ENCODE results near the gene MPST.

MPST gene

DNA sequence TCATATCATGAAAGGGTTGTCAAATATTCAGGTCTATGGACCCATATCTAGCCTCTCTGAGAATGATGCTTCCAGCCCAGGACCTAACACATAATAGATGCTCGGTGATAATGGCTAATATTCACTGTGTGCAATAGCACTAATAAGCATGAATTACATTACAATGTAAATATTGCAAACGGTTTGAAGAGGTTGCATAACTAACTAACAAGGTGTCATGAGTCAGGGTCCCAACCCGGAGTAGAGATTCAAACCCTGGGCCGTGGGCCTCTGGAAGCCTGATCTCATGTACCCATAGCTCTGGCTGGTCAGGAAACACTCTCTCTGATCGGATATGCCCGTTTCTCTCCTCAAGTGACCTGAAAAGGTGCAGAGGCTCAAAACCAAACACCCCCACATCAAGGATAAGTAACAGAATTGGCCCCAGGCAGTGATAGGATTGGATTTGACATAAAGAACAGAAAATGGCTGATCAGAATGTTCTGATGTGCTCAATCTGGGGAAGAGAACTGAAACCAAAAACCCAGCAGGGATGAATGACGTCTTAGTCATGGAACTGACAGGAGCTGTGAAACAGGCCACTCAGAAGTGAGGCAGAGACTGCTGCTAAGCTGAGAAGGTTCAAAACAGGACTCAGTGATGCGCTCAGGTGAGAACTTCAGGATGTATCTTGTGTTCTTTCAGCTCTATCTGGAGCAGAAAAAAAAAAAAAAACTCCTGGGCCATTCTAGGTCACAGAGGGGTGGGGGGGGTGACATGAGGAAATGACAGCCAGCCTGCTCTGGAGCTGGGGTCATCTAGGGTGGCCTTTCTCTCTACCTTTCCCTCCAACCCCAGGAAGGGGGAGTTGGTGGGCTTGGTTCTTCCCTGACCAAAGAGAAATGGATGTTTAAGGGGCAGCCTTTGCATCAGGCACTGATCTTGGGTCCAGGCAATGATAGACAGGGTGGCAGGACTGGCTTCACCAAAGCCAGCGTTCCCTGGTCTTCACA is 25.4 kb downstream of the MPST start:
- DNase-seq (ENCODE audit: low read depth, low spot score): no peak

DNA sequence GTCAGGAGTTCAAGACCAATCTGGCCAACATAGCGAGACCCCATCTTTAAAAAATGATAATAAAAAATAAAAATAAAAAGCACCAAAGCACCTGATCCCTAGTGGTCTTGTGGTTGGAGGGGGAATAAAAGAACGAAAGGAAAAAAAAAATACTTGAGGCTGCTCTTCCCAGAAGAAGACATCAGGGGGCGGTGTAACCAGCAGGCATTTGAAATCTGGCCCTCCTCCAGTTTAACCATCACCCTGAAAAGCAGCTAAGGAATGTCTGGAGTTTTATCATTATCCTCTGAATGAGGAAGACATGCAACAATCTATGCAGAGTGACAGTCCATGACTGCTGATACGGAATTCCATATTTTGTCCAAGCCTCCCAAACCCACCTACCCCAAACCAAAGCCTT is 26.4 kb downstream of the MPST start:
- peak; percentile 53 for DNase-seq (ENCODE audit: low read depth, low spot score)

DNA sequence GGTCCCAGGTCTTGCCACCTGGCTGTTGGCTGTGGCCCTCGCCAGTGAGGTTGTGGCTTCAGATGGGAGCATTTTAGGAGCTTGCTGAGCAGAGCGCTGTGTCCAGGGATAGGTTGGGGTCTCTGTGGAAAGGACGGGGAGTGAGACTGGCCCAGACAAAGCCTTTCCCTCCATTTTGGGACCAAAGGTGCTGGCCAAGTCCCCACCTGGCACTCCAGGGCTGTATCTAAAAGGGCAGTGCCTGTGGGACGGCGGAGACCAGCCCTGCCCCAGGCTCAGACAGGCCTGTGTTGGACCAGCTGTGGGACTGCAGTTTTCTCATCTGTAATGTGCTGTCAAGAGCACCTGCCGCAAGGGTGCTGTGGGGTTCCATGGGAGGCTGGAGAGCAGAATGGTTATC is 27.0 kb downstream of the MPST start:
- no peak for DNase-seq (ENCODE audit: low read depth, low spot score)

DNA sequence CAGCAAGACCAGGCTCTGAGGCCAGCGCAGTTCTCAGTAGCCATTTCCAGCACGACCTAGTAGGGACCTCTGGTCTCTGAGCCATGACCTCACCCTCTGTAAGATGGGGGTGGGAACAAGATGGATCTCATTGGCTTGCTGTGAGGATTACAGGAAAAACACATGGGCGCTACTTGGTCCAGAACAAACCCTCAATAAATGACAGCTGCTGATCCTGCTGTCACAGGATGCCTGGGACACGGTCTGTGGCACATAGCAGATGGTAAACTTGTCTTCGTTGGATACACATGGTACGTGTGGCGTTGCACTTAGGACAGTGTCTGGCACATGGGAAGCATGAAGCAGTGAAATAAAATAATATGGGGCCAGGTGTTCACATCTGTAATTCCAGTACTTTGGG is 27.5 kb downstream of the MPST start:
- DNase-seq (ENCODE audit: low read depth, low spot score): no peak

DNA sequence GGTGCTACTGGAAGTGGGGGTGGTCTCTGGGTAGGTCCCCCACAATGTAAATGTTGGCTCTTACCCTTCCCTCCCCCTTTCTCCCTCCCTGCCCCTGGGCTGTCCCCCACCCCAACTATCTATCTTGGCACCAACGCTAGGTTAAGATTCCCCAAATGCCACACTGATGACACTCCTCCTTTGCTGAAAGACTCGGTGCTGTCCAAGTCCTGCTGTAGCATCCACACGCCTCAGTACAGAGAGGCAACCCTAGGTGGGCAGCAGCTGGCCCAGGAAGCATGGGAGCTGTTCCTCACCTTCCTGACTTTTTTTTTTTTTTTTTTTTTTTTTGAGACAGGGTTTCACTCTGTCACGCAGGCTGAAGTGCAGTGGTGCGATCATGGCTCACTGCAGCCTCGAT is 28.6 kb downstream of the MPST start:
- peak; percentile 27 for DNase-seq (ENCODE audit: low read depth, low spot score)

DNA sequence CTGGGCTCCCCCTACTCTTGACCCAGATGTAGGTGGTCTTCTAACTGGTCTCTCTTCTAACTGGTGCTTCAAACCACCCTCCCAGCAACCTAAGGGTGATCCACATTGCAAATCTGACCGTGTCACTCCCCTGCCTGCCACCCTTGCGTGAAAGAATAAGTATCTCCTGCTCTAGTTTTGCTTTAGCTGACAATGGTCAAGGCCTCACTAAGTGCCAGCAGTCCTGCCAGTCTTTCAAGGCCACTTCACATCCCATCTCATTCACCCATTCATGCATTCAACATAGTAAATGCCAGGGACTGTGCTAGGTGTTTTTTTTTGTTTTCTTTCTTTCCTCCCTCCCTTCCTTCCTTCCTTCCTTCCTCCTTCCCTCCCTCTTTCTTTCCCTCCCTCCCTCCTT is 29.7 kb downstream of the MPST start:
- no peak for DNase-seq (ENCODE audit: low read depth, low spot score)

DNA sequence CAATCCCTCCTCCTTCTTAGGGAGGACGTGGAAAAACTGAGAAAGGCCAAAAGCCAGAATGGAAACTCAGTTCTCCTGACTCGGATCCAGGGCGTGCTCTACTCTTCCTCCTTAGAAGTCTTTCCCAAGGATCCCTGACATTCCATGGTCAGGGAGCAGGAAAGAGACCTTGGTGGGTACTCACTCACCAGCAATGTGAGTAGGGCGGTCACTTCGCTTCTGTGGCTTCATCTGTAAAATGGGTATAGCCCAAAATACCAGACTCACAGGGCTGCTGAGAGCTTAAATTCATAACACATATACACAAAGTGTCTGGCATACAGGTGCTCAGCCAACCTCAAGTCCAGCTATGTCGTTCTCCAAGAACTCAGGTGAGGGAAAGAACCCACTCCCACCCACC is 31.4 kb downstream of the MPST start:
- DNase-seq (ENCODE audit: low read depth, low spot score): no peak

DNA sequence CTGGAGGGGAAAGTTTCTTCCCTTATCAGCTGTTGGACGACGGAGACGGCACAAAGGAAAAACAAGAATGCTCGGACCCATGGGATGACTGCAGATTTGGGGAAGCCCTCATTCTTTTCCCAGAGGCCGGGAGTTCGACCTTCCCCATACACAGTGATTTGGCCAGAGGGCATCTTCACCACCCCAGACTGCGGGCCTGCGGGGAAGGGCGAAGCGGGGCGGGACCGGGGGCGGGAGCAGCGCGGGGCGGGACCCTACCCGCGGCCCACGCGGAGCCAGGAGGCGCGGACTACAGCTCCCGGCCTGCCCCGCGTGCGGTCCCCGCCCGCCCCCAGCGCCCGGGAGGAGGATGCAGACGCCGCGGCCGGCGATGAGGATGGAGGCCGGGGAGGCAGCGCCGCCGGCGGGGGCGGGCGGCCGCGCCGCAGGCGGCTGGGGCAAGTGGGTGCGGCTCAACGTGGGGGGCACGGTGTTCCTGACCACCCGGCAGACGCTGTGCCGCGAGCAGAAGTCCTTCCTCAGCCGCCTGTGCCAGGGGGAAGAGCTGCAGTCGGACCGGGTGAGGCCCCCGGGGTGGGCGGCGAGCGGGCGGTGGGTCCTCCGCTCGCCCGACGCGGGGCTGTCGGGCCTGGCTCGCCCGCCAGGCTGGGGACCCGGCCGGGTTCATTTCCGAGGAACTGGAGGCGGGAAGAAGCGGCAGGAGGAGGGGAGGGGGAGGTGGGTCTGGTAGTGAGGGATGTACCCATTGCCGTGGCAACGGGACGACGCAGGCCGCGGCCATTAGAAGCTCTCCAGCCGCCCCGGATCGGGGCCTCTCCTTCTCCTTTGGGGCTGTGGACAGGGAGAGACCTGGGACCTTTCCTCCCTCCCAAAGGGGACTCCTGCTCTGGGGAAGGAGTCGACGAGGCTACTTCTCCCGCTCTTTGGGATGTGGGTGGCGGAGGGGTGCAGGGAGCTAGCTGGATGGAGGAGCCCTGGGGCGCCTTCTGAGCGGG is 32.1 kb downstream of the MPST start, which contains the start of gene KCTD17:
KCTD17 (plus strand) TSS at position 352 of the 995 bp plus-strand sequence; CDS start at position 371, 19 bp downstream.
- DNase-seq (ENCODE audit: low read depth, low spot score): peak; percentile 91

DNA sequence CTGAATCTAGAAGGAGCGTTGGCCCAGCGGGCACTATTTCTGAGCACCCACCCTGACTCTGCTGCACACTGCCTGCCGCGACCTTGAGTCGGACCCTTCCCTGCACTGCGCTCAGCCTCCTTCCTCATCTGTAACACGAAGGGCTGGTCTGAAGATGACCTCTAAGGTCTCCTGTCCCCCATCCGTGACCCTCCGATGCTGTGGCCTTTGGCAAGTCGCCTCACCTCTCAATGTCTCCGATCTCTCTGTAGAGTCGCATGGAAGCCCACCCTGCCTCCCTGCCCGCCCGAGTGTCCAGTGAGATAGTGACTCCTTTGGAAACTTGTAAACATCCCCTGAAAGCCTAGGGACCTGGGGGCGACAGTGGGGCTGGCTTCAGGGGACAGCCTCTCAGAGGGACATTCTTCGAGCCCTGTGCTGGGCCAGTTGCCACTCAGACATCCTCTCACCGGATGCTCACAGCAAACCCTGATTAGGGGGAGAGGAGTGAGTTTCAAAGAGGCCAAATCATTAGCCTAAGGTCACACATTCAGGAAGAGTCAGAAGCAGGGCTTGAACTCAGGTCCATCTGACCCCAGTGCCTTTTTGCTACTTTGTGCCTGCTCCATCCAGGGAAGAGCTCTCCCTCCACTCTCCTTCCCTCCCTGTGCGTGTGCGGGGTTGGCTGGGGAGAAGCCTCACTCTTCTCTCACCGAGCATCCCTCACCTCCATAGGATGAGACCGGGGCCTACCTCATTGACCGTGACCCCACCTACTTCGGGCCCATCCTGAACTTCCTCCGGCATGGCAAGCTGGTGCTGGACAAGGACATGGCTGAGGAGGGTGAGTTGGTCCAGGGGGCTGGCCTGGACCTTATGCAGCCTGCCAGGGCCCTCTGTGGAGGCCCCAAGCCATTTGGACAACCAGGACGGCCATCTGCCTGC is 33.1 kb downstream of the MPST start:
- no peak for DNase-seq (ENCODE audit: low read depth, low spot score)

DNA sequence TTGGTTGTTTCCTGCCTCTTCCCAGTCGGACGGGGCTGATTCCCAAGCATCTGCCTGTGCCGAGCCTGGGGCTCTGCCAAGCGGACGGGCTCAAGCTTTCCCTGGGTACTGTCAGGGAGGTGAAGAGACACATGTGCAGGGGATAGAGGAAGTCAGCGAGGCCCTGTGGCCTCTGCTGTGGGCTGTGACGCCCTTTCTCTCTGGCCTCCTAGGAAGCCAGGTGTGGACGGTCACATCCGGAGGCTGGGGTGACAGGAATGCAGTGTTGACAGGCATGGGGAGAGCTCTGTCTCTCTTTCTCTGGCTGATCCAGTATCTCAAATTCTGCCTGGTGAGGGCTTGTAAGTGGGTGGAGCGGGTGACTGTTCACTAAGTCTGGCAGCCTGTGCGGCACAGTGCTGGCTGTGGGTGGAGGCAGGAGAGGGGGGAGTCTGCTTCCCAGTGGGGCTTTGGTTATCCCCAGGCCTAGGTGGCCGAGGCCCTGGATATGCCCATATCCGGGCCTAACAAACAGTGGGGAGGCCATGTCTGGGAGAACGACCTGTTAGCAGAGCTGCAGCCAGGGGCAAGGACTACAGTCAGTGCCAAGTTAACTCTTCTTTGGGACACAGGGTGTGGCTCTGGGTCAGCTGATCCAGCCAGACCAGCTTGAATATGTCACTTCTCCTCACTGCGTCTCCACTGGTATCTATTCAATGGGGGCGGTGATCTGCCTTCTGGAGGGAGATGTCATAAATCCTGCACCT is 33.9 kb downstream of the MPST start:
- no peak for DNase-seq (ENCODE audit: low read depth, low spot score)

DNA sequence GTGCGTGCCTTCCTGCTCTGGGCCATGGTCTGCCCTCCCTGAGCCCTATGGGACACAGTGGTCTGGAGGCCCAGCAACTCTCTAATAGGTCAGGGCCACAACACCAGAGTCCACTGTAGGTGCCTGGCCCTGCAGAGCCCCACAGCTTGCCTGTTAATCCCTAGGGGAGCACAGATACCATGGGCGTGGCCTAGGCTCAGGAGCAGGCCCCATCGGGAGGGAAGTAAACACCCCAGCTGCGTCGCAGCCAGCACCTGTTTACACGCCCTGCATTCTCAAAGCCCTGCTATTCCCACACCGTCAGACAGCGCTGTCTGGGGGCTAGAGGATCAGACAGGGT is 34.5 kb downstream of the MPST start:
- DNase-seq (ENCODE audit: low read depth, low spot score): no peak

DNA sequence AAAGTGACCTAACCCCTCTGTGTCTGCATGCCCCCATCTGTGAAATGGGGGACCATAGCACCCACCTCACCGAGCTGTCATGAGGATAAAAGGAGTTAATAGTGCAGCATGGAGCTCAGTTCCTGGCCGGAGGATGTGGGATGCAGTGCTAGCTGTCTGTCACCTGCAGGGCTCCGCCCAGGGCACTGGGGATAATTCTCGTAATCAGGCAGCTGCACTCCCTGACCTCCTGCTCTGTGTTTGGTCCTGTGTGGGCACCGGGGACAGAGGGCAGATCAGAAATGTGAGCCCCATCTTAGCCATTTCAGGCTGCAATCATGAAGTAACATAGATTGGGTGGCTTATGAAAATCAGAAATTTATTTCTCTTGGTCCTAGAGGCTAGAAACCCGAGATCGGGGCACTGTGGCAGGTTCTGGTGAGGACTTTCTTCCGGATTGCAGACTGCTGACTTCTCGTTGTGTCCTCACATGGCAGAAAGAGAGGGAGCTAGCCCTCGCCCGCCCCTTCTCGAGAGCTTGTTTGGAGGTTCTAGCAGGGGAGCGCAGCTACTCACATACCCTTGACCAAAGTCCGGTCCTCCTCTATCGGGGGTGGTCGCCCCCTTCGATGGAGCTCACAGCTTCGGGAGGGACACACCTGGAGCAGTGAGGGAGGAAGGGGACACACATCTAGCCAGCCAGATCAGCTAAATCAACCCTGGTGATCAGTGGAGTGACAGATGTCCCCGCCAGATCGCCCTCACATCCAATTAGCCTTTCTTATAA is 35.2 kb downstream of the MPST start:
- no peak for DNase-seq (ENCODE audit: low read depth, low spot score)

DNA sequence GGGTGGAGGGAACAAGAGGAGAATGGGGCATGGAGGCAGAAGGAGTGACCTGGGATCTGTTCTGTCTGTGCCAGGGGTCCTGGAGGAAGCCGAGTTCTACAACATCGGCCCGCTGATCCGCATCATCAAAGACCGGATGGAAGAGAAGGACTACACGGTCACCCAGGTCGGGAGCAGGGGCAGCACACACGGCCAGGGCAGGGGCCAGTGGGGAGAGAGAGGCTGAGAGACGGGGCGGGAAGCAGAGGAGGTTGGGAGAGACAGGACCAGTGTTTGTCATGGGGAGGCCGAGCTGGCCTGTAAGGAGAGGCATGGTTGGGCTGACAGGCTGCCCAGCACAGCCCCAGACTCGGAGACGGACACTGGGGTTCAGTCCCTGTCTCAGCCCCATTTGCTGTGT is 36.7 kb downstream of the MPST start:
- DNase-seq (ENCODE audit: low read depth, low spot score): no peak

DNA sequence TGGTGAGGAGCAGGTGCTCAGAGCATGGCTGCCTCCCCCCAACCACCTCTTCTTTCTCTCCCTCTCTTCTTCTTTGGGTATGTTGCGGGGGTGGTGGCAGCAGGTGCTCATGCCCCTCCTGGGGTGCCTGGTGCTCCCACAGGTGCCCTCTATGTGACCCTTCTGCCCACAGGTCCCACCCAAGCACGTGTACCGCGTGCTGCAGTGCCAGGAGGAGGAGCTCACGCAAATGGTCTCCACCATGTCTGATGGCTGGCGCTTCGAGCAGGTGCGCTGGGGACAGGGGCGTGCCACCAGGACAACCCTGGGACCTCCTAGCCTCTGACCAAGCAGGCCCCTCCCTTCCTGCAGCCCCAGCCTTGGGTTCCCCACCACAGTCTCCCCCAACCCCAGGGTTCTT is 37.7 kb downstream of the MPST start:
- DNase-seq (ENCODE audit: low read depth, low spot score): no peak

DNA sequence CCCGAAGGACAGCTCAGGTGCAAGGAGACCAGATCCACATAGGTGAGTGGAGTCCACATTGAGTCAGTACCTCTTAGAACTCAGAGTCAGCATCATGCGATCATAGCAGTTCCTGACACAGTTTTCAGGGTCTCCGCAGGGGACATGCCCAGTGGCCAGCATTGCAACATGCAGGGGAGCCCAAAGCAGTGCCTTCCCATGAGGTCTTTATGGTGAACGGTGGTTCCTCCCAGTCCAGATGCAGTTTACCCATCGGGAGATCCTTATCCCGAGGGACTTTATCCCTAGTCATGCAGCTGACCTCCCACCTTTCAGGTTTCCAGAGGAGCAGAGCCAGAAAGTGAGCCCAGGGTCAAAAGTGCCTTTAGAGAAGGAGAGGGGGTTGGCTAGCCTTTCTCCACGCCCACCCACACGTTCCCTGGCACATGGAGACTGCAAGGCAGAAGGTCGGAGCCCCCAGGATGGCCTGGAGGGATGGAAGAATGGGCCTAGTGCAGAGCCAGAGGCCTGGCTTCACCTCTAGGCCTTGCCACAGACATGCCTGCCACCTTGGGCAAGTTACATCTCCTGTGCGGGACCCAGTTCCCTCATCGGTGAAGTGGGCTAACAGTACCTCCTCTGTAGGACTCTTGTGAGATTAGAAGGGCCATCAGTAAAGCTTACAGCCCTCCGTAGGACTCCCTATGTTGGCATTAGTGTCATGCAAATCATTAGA is 38.4 kb downstream of the MPST start:
- no peak for DNase-seq (ENCODE audit: low read depth, low spot score)

DNA sequence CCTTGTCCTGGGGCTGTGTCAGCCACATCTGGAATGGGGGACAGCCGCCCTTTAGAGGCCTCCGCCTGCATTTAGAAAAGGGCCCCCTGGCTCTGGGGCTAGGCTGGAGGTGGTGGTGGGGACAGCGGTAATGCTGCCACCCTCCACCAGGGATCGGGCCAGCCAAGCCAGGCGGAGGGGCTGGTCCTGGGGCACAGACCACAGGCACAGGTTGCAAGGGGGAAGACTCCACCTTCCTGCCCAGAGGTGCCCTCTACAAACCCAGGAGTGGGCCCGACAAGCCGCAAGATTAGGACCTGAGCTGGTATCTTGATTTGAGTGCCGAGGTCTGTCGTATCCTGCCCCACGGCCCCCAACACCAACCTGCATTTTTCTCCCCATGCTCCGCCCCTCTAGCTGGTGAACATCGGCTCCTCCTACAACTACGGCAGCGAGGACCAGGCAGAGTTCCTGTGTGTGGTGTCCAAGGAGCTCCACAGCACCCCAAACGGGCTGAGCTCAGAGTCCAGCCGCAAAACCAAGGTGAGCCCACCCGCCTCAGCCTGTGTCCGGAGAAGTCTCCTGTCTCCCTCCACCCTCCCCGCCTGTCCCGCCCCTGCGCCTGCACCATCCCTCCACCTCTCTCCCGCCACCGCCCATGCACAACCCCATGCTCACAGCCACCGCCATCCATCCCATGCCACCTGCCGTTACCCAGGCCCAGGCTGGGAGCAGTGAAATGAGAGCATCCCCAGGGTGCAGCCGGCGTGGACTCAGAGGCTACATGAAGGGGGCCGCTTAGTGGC is 39.6 kb downstream of the MPST start:
- DNase-seq (ENCODE audit: low read depth, low spot score): no peak

DNA sequence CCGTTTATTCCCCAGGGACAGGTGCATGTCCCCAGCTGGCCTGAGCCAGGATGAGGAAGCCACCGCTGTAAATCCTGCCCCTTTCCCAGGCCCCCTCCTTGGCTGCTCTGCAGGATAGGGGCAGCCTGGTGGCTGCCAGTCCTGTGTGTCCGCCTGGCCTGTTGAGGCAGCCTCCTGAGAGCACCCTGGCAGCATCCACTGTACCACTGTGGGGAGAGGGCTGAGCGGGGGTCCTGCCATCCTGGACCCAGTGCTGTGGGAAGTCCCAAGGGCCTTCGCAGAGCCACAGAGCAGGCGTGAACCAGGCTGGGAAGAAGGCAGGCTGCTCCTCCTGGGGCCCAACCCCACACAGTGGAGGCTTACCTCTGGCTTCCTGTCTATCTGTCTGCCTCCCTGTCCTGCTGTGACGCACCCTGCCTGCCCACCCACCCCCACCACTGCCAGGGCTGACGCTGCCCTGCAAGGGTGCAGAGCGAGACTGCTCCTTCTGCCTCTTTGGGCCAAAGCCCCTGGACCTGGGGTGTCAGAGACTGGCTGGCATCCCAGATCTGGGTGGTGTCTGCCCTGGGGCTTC is 40.4 kb downstream of the MPST start:
- no peak for DNase-seq (ENCODE audit: low read depth, low spot score)
